ENCODE data around the gene NAV2.
A peak's percentile ranks its signal among the peaks of the same experiment; 100 is the strongest.
"Not testable (repeated sequence)": the region's sequence is repeated elsewhere in the genome, so short reads cannot be mapped to it uniquely, and the experiment has no call there.

NAV2 gene

GRCh38 chr11:20081336-20081735, 368.7 kb downstream of the NAV2 start:
- H2BK12ac ChIP-seq (ENCODE audit: low read length): no peak overlapping the region
- no peak overlapping the region for H3K23ac ChIP-seq (ENCODE audit: low read length)
- H3K4me3 ChIP-seq (ENCODE audit: low read depth, low read length): no peak overlapping the region
- H3K79me2 ChIP-seq (ENCODE audit: control insufficient read depth, insufficient read depth, low read length, poor library complexity): no peaks in the 10 kb centered on the region
- DNase-seq: no peak
- no peak overlapping the region for H2AFZ ChIP-seq (ENCODE audit: insufficient read depth, low read length, poor library complexity)
- H4K8ac ChIP-seq (ENCODE audit: low read depth, low read length): no peak overlapping the region
- peaks cover 0 to 2% of the 10 kb centered on the region in 2 experiments for H3K4me1 ChIP-seq (ENCODE audit: control insufficient read depth in 1 of 2, insufficient read depth in 2 of 2, low read length in 2 of 2)
- H3K9me3 ChIP-seq (ENCODE audit: insufficient read depth, low read depth, low read length): no peaks in the 10 kb centered on the region
- no peaks in the 10 kb centered on the region for H3K79me1 ChIP-seq (ENCODE audit: low read length)
- no peak overlapping the region for H3K9ac ChIP-seq (ENCODE audit: low read length)
- H2AK5ac ChIP-seq (ENCODE audit: low read length): no peak overlapping the region
- H2BK5ac ChIP-seq (ENCODE audit: low read depth, low read length, poor library complexity): no peak overlapping the region
- no peak overlapping the region for H2BK120ac ChIP-seq (ENCODE audit: insufficient read depth, low read length, poor library complexity)
- H3K36me3 ChIP-seq (ENCODE audit: control insufficient read depth in 1 of 2, insufficient read depth in 2 of 2, low read length in 2 of 2): peaks cover 37 to 69% of the 10 kb centered on the region in 2 experiments
- no peak overlapping the region for H3K4me2 ChIP-seq (ENCODE audit: low read length)
- H3K18ac ChIP-seq (ENCODE audit: low read length): no peak overlapping the region
- H4K12ac ChIP-seq (ENCODE audit: low read depth, low read length): no peak overlapping the region
- H3K27ac ChIP-seq (ENCODE audit: low read depth, low read length): no peak overlapping the region
- H4K91ac ChIP-seq (ENCODE audit: low read depth, low read length): no peak overlapping the region
- no CpG with 5 or more reads among the region's 4 CpGs for WGBS (ENCODE audit: extremely low coverage, insufficient coverage, insufficient read length)
- no peak overlapping the region for H3K4ac ChIP-seq (ENCODE audit: low read depth, low read length)
- H3K14ac ChIP-seq (ENCODE audit: low read length): no peak overlapping the region
- no peaks in the 10 kb centered on the region for H3K27me3 ChIP-seq (ENCODE audit: insufficient read depth, low read length)

GRCh38 chr11:20083877-20084276, 371.2 kb downstream of the NAV2 start:
- not testable (repeated sequence) for H3K9me3 ChIP-seq (ENCODE audit: insufficient read depth, low read depth, low read length); H2BK120ac ChIP-seq (ENCODE audit: insufficient read depth, low read length, poor library complexity); H3K18ac ChIP-seq (ENCODE audit: low read length); H3K79me1 ChIP-seq (ENCODE audit: low read length); H2AFZ ChIP-seq (ENCODE audit: insufficient read depth, low read length, poor library complexity); H3K27ac ChIP-seq (ENCODE audit: low read depth, low read length); H3K79me2 ChIP-seq (ENCODE audit: control insufficient read depth, insufficient read depth, low read length, poor library complexity); H2AK5ac ChIP-seq (ENCODE audit: low read length); H3K4me3 ChIP-seq (ENCODE audit: low read depth, low read length); H3K4me1 ChIP-seq (ENCODE audit: control insufficient read depth in 1 of 2, insufficient read depth in 2 of 2, low read length in 2 of 2); H3K9ac ChIP-seq (ENCODE audit: low read length); H3K27me3 ChIP-seq (ENCODE audit: insufficient read depth, low read length); H3K23ac ChIP-seq (ENCODE audit: low read length); H3K4me2 ChIP-seq (ENCODE audit: low read length); H4K12ac ChIP-seq (ENCODE audit: low read depth, low read length); H2BK5ac ChIP-seq (ENCODE audit: low read depth, low read length, poor library complexity); H4K8ac ChIP-seq (ENCODE audit: low read depth, low read length); DNase-seq; H3K14ac ChIP-seq (ENCODE audit: low read length); H3K4ac ChIP-seq (ENCODE audit: low read depth, low read length); H4K91ac ChIP-seq (ENCODE audit: low read depth, low read length); H2BK12ac ChIP-seq (ENCODE audit: low read length)
- WGBS (ENCODE audit: extremely low coverage, insufficient coverage, insufficient read length): no CpG with 5 or more reads among the region's 3 CpGs
- peaks cover 47 to 80% of the 10 kb centered on the region in 2 experiments for H3K36me3 ChIP-seq (ENCODE audit: control insufficient read depth in 1 of 2, insufficient read depth in 2 of 2, low read length in 2 of 2)

GRCh38 chr11:20084921-20085814, 372.5 kb downstream of the NAV2 start:
- no peak overlapping the region for H3K4ac ChIP-seq (ENCODE audit: low read depth, low read length)
- no peak overlapping the region for H3K9ac ChIP-seq (ENCODE audit: low read length)
- no peaks in the 10 kb centered on the region for H3K4me1 ChIP-seq (ENCODE audit: control insufficient read depth in 1 of 2, insufficient read depth in 2 of 2, low read length in 2 of 2)
- H3K4me3 ChIP-seq (ENCODE audit: low read depth, low read length): peak overlapping the region; percentile 15
- no peaks in the 10 kb centered on the region for H3K9me3 ChIP-seq (ENCODE audit: insufficient read depth, low read depth, low read length)
- DNase-seq: no peak
- H2BK120ac ChIP-seq (ENCODE audit: insufficient read depth, low read length, poor library complexity): no peak overlapping the region
- H3K14ac ChIP-seq (ENCODE audit: low read length): no peak overlapping the region
- H3K27ac ChIP-seq (ENCODE audit: low read depth, low read length): no peak overlapping the region
- H3K27me3 ChIP-seq (ENCODE audit: insufficient read depth, low read length): no peaks in the 10 kb centered on the region
- H2AK5ac ChIP-seq (ENCODE audit: low read length): no peak overlapping the region
- no peak overlapping the region for H4K91ac ChIP-seq (ENCODE audit: low read depth, low read length)
- H4K12ac ChIP-seq (ENCODE audit: low read depth, low read length): no peak overlapping the region
- H2AFZ ChIP-seq (ENCODE audit: insufficient read depth, low read length, poor library complexity): no peak overlapping the region
- no peak overlapping the region for H2BK12ac ChIP-seq (ENCODE audit: low read length)
- WGBS (ENCODE audit: extremely low coverage, insufficient coverage, insufficient read length): no CpG with 5 or more reads among the region's 8 CpGs
- peaks cover 40 to 72% of the 10 kb centered on the region in 2 experiments for H3K36me3 ChIP-seq (ENCODE audit: control insufficient read depth in 1 of 2, insufficient read depth in 2 of 2, low read length in 2 of 2)
- H3K18ac ChIP-seq (ENCODE audit: low read length): no peak overlapping the region
- no peak overlapping the region for H2BK5ac ChIP-seq (ENCODE audit: low read depth, low read length, poor library complexity)
- H3K79me2 ChIP-seq (ENCODE audit: control insufficient read depth, insufficient read depth, low read length, poor library complexity): no peaks in the 10 kb centered on the region
- H4K8ac ChIP-seq (ENCODE audit: low read depth, low read length): no peak overlapping the region
- no peak overlapping the region for H3K23ac ChIP-seq (ENCODE audit: low read length)
- no peaks in the 10 kb centered on the region for H3K79me1 ChIP-seq (ENCODE audit: low read length)
- no peak overlapping the region for H3K4me2 ChIP-seq (ENCODE audit: low read length)

GRCh38 chr11:20085918-20086317, 373.3 kb downstream of the NAV2 start:
- WGBS (ENCODE audit: extremely low coverage, insufficient coverage, insufficient read length): no CpG with 5 or more reads among the region's 5 CpGs
- H2AFZ ChIP-seq (ENCODE audit: insufficient read depth, low read length, poor library complexity): no peak overlapping the region
- H3K9ac ChIP-seq (ENCODE audit: low read length): no peak overlapping the region
- no peak overlapping the region for H4K12ac ChIP-seq (ENCODE audit: low read depth, low read length)
- H3K79me1 ChIP-seq (ENCODE audit: low read length): no peaks in the 10 kb centered on the region
- no peak overlapping the region for H2BK120ac ChIP-seq (ENCODE audit: insufficient read depth, low read length, poor library complexity)
- H2BK12ac ChIP-seq (ENCODE audit: low read length): no peak overlapping the region
- H3K23ac ChIP-seq (ENCODE audit: low read length): no peak overlapping the region
- DNase-seq: no peak
- H2AK5ac ChIP-seq (ENCODE audit: low read length): no peak overlapping the region
- H3K4me2 ChIP-seq (ENCODE audit: low read length): no peak overlapping the region
- H3K27ac ChIP-seq (ENCODE audit: low read depth, low read length): no peak overlapping the region
- peaks cover 42 to 74% of the 10 kb centered on the region in 2 experiments for H3K36me3 ChIP-seq (ENCODE audit: control insufficient read depth in 1 of 2, insufficient read depth in 2 of 2, low read length in 2 of 2)
- no peaks in the 10 kb centered on the region for H3K27me3 ChIP-seq (ENCODE audit: insufficient read depth, low read length)
- no peak overlapping the region for H3K14ac ChIP-seq (ENCODE audit: low read length)
- H3K79me2 ChIP-seq (ENCODE audit: control insufficient read depth, insufficient read depth, low read length, poor library complexity): no peaks in the 10 kb centered on the region
- no peak overlapping the region for H3K4me3 ChIP-seq (ENCODE audit: low read depth, low read length)
- H3K4me1 ChIP-seq (ENCODE audit: control insufficient read depth in 1 of 2, insufficient read depth in 2 of 2, low read length in 2 of 2): no peaks in the 10 kb centered on the region
- no peak overlapping the region for H4K91ac ChIP-seq (ENCODE audit: low read depth, low read length)
- H2BK5ac ChIP-seq (ENCODE audit: low read depth, low read length, poor library complexity): no peak overlapping the region
- no peak overlapping the region for H4K8ac ChIP-seq (ENCODE audit: low read depth, low read length)
- H3K9me3 ChIP-seq (ENCODE audit: insufficient read depth, low read depth, low read length): no peaks in the 10 kb centered on the region
- no peak overlapping the region for H3K4ac ChIP-seq (ENCODE audit: low read depth, low read length)
- no peak overlapping the region for H3K18ac ChIP-seq (ENCODE audit: low read length)

All from trophoblast cell (in vitro differentiated cells and primary cell).